HepG2 (cell line): Measurements from ENCODE around the gene RAB24. TPM values are rescaled to one million over a fixed set of nuclear protein-coding genes. Genes with fewer than 3 reads are reported as not detected.
A peak's percentile ranks its signal among the peaks of the same experiment; 100 is the strongest.

Source experiments
- HNRNPK ChIP-seq: fragments of 200-400 bp; formaldehyde crosslinking; IDR thresholded peaks from 2 replicates; pipeline ENCODE4 v1.6.1; 2018; ENCODE audit warnings: low read length, low read depth, moderate library complexity, mild to moderate bottlenecking; ENCODE audit not compliant: poor library complexity, severe bottlenecking
- HOXA7 ChIP-seq: sonication (generic); formaldehyde crosslinking; IDR thresholded peaks from 2 replicates; pipeline ENCODE4 v1.8.1; 2022; ENCODE audit warnings: mild to moderate bottlenecking, missing genetic modification reagents, moderate library complexity
- NR2C2 ChIP-seq: sonication (generic); formaldehyde crosslinking; IDR thresholded peaks from 2 replicates; pipeline ENCODE4 v1.4.0; 2020; ENCODE audit warnings: missing genetic modification reagents, mild to moderate bottlenecking, moderate library complexity, borderline replicate concordance
- NR2F6 ChIP-seq, 2 experiments: IDR thresholded peaks; 2 replicates each; pipeline ENCODE4 v1.6.1; 2016; ENCODE audit warnings: antibody characterized with exemption in 1 of 2, mild to moderate bottlenecking in 1 of 2
- POLR2G ChIP-seq: fragments of 200-400 bp; formaldehyde crosslinking; IDR thresholded peaks from 2 replicates; pipeline ENCODE4 v1.6.1; 2018; ENCODE audit warnings: mild to moderate bottlenecking, low read depth, low read length, moderate library complexity
- ZHX2 ChIP-seq, 2 experiments: sonication (generic) in 1 of 2; formaldehyde crosslinking in 1 of 2; IDR thresholded peaks; 2 replicates each; pipeline versions ENCODE4 v1.6.1 to v1.9.0; 2014 to 2022; ENCODE audit warnings: antibody characterized with exemption in 1 of 2, borderline replicate concordance in 1 of 2, inconsistent platforms in 1 of 2, low read depth in 1 of 2, missing genetic modification reagents in 1 of 2
- ZNF10 ChIP-seq: sonication (generic); formaldehyde crosslinking; IDR thresholded peaks from 2 replicates; pipeline ENCODE4 v1.4.0; 2020; ENCODE audit warnings: mild to moderate bottlenecking, low read depth, missing genetic modification reagents, borderline replicate concordance
- ZNF136 ChIP-seq: sonication (generic); formaldehyde crosslinking; IDR thresholded peaks from 2 replicates; pipeline ENCODE4 v1.8.1; 2022; ENCODE audit warnings: low read depth, mild to moderate bottlenecking, moderate library complexity, missing genetic modification reagents
- ZNF256 ChIP-seq: sonication (generic); formaldehyde crosslinking; conservative IDR thresholded peaks from 2 replicates; pipeline ENCODE4 v1.4.0; 2020; ENCODE audit warnings: missing genetic modification reagents
- ZNF737 ChIP-seq: sonication (generic); formaldehyde crosslinking; IDR thresholded peaks from 2 replicates; pipeline ENCODE4 v1.5.0; 2020; ENCODE audit warnings: missing genetic modification reagents, mild to moderate bottlenecking, borderline replicate concordance
- polyA plus RNA-seq, 8 experiments: library from polyadenylated mRNA; depleted of rRNA in 3 of 8; stranded (reverse) in 7 of 8; unstranded in 1 of 8; fragments of >200 nt; fragmentation: Illumina TruSeq in 4 of 8; extraction: Trizol in 4 of 8; gene quantifications; 2 replicates each; pipeline versions ENCODE4 v1.2.1 to v1.2.3, GENCODE V29; 2011 to 2016; ENCODE audit warnings: low read depth in 4 of 8, missing spikeins in 1 of 8, mixed read lengths in 1 of 8; ENCODE audit not compliant: insufficient read depth in 1 of 8
- total RNA-seq, 5 experiments: library from RNA; depleted of rRNA; stranded (reverse); fragments of >200 nt; fragmentation: Illumina TruSeq; extraction: Trizol; gene quantifications; 2 replicates each; pipeline ENCODE4 v1.2.3, GENCODE V29; 2016; ENCODE audit warnings: low read depth in 1 of 5
- TF ChIP-seq, protein P1 (sequence below), 2 experiments: fragments of 450-650 bp in 1 of 2; sonication (generic) in 1 of 2; formaldehyde crosslinking; IDR thresholded peaks; 2 replicates each; pipeline versions ENCODE4 v1.5.0 to v1.8.0; 2020 to 2022; ENCODE audit warnings: mild to moderate bottlenecking in 1 of 2, missing genetic modification reagents in 1 of 2
- TF ChIP-seq, protein P2 (sequence below): sonication (generic); formaldehyde crosslinking; IDR thresholded peaks from 2 replicates; pipeline ENCODE4 v1.5.1; 2020; ENCODE audit warnings: mild to moderate bottlenecking, missing genetic modification reagents, borderline replicate concordance

RAB24 gene
- total and polyA plus RNA-seq, 2 of the 13 experiments (the other 11 are each of a cell fraction or from before 2014, with no cell fraction given): 22.9 to 63.7 TPM

DNA sequence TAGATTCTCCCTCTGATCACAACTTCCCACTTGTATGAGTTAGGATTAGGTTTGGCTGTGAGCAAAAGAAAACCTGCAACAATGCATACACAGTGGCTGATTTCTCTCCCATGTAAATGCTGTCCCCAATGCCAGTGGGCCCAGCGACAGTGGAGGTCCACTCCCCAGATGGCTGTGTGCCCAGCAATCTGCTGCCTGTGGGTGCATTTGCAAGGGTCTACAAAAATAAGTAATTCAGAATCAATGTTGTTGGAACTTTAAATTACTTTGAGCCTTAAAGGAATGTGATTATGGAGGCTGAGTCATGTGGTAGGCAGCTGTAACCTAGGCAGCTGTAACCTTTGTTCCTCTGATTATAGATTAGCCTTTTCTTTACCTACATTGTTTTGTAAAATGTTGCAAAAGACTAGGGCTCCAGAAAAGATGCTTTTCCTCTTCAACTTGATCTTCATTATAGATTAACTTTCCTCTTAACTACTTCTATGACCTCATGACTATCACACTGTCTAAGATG, 22.4 kb upstream of the RAB24 start (continued):
- TF ChIP-seq ZHX2 (IDR thresholded peaks at IDR 0.05; ENCODE audit: low read depth) (no peak), ZHX2 (CRISPR knock-in tag; IDR thresholded peaks at IDR 0.05; ENCODE audit: borderline replicate concordance) (no peak), ZNF10 (CRISPR knock-in tag) (no peak), ZNF256 (CRISPR knock-in tag) (no peak), ZNF136 (CRISPR knock-in tag) (no peak), HNRNPK (no peak), POLR2G (no peak), NR2F6 (IDR thresholded peaks at IDR 0.05) (peak; percentile 58), NR2F6 (CRISPR knock-in tag; IDR thresholded peaks at IDR 0.05) (peak; percentile 48; the same call in 1 of the 2 replicates), ZNF737 (CRISPR knock-in tag) (no peak), HOXA7 (no peak), NR2C2 (CRISPR knock-in tag) (peak; percentile 33; the same call in 1 of the 2 replicates)
- TF ChIP-seq, protein P1, sequence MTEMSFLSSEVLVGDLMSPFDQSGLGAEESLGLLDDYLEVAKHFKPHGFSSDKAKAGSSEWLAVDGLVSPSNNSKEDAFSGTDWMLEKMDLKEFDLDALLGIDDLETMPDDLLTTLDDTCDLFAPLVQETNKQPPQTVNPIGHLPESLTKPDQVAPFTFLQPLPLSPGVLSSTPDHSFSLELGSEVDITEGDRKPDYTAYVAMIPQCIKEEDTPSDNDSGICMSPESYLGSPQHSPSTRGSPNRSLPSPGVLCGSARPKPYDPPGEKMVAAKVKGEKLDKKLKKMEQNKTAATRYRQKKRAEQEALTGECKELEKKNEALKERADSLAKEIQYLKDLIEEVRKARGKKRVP (CRISPR knock-in tag; IDR thresholded peaks at IDR 0.05): peak in 1 of 2 experiments; percentile 28; a peak in 1 of 4 replicates
- TF ChIP-seq, protein P2, sequence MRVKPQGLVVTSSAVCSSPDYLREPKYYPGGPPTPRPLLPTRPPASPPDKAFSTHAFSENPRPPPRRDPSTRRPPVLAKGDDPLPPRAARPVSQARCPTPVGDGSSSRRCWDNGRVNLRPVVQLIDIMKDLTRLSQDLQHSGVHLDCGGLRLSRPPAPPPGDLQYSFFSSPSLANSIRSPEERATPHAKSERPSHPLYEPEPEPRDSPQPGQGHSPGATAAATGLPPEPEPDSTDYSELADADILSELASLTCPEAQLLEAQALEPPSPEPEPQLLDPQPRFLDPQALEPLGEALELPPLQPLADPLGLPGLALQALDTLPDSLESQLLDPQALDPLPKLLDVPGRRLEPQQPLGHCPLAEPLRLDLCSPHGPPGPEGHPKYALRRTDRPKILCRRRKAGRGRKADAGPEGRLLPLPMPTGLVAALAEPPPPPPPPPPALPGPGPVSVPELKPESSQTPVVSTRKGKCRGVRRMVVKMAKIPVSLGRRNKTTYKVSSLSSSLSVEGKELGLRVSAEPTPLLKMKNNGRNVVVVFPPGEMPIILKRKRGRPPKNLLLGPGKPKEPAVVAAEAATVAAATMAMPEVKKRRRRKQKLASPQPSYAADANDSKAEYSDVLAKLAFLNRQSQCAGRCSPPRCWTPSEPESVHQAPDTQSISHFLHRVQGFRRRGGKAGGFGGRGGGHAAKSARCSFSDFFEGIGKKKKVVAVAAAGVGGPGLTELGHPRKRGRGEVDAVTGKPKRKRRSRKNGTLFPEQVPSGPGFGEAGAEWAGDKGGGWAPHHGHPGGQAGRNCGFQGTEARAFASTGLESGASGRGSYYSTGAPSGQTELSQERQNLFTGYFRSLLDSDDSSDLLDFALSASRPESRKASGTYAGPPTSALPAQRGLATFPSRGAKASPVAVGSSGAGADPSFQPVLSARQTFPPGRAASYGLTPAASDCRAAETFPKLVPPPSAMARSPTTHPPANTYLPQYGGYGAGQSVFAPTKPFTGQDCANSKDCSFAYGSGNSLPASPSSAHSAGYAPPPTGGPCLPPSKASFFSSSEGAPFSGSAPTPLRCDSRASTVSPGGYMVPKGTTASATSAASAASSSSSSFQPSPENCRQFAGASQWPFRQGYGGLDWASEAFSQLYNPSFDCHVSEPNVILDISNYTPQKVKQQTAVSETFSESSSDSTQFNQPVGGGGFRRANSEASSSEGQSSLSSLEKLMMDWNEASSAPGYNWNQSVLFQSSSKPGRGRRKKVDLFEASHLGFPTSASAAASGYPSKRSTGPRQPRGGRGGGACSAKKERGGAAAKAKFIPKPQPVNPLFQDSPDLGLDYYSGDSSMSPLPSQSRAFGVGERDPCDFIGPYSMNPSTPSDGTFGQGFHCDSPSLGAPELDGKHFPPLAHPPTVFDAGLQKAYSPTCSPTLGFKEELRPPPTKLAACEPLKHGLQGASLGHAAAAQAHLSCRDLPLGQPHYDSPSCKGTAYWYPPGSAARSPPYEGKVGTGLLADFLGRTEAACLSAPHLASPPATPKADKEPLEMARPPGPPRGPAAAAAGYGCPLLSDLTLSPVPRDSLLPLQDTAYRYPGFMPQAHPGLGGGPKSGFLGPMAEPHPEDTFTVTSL (CRISPR knock-in tag): peak; percentile 63; the same call in 1 of the 2 replicates
